GM10248 (cell line): ENCODE measurements around the gene KSR2.

Experiments
- CTCF ChIA-PET: fragments of 300-600 bp; sonication (Branson Sonifier 250); formaldehyde crosslinking; extraction: SDS; loops from one replicate; lab custom pipeline; 2021; ENCODE audit warnings: antibody characterized with exemption; lab: Yijun Ruan, JAX
- POLR2A ChIA-PET: fragments of 350-650 bp; sonication (Branson Sonifier 250); formaldehyde crosslinking; extraction: SDS; loops from one replicate; lab custom pipeline; 2020; ENCODE audit warnings: antibody characterized with exemption; lab: Yijun Ruan, JAX
- DNase-seq: peaks from one replicate; pipeline ENCODE4 v3.0.0; 2012; ENCODE audit errors: extremely low spot score
- CTCF ChIP-seq: IDR thresholded peaks from 2 replicates; pipeline ENCODE4 v1.5.1; 2012; ENCODE audit warnings: mild to moderate bottlenecking, low read depth; ENCODE audit errors: extremely low read depth, missing control alignments, control extremely low read depth

KSR2 gene

GRCh38 chr12:117889098-117889497 lies 79.7 kb downstream of the KSR2 start:
- ChIA-PET POLR2A (no interaction called here), CTCF (interaction anchor here (1.0 to 2.6 kb wide), 5 partner anchors 11 to 32 kb away, joined by 3 to 24 read pairs (median 10); no protein-coding TSS in a partner anchor)
- peak; percentile 34 for DNase-seq
- TF ChIP-seq CTCF: no peak

- TF ChIP-seq CTCF: no peak
- ChIA-PET POLR2A (no interaction called here), CTCF (interaction anchor here (2.9 kb wide), 1 partner anchor 28 kb away, joined by 11 read pairs; no protein-coding TSS in a partner anchor)
- DNase-seq: no peak
These were observed 83.6 kb downstream of the KSR2 start for GRCh38 chr12:117885211-117885610.

- ChIA-PET CTCF (interaction anchor here (1.2 to 2.9 kb wide), 3 partner anchors 10 to 27 kb away, joined by 4 to 18 read pairs (median 11); no protein-coding TSS in a partner anchor), POLR2A (no interaction called here)
- no peak for TF ChIP-seq CTCF
- no peak for DNase-seq
These were observed 84.6 kb downstream of the KSR2 start for GRCh38 chr12:117884161-117884560.

- DNase-seq: no peak
- POLR2A ChIA-PET: no interaction called here
- TF ChIP-seq CTCF: no peak
- CTCF ChIA-PET: interaction anchor here (1.1 to 2.9 kb wide), 5 partner anchors 9 to 25 kb away, joined by 3 to 18 read pairs (median 5); no protein-coding TSS in a partner anchor
These were observed 86.1 kb downstream of the KSR2 start for GRCh38 chr12:117882603-117883184.

GRCh38 chr12:117882181-117882580 lies 86.6 kb downstream of the KSR2 start:
- DNase-seq: no peak
- TF ChIP-seq CTCF: no peak
- ChIA-PET CTCF (interaction anchor here (1.1 to 1.3 kb wide), 2 partner anchors 12 to 31 kb away, joined by 3 read pairs; no protein-coding TSS in a partner anchor), POLR2A (no interaction called here)

GRCh38 chr12:117881517-117881916 lies 87.3 kb downstream of the KSR2 start:
- CTCF ChIA-PET: interaction anchor here (1.1 to 1.3 kb wide), 3 partner anchors 13 to 31 kb away, joined by 3 read pairs; no protein-coding TSS in a partner anchor
- POLR2A ChIA-PET: no interaction called here
- no peak for TF ChIP-seq CTCF
- no peak for DNase-seq
